GM06990 (cell line): ENCODE data around the gene ADAMTS9.

Source experiments
- DNase-seq: peaks from one replicate; pipeline ENCODE4 v3.0.0-alpha.2; 2011; ENCODE audit not compliant: insufficient read length; ENCODE audit errors: extremely low read depth
- H3K27me3 ChIP-seq: replicated peaks from 2 replicates; pipeline ENCODE4 v1.6.0; 2011; ENCODE audit warnings: low read length; ENCODE audit not compliant: control insufficient read depth, insufficient read depth
- H3K36me3 ChIP-seq: 2 replicates; pipeline ENCODE4 v1.5.1; 2011; ENCODE audit warnings: low read length; ENCODE audit not compliant: control insufficient read depth, insufficient read depth
- H3K4me3 ChIP-seq: replicated peaks from 2 replicates; pipeline ENCODE4 v1.5.1; 2011; ENCODE audit warnings: low read depth, mild to moderate bottlenecking, control low read depth, low read length
- TF ChIP-seq, protein P1 (sequence below): IDR thresholded peaks from 2 replicates; pipeline ENCODE4 v1.5.1; 2011; ENCODE audit warnings: low read length, control low read depth, mild to moderate bottlenecking, inconsistent platforms; ENCODE audit not compliant: insufficient read depth, poor library complexity, severe bottlenecking

Gene ADAMTS9

DNA sequence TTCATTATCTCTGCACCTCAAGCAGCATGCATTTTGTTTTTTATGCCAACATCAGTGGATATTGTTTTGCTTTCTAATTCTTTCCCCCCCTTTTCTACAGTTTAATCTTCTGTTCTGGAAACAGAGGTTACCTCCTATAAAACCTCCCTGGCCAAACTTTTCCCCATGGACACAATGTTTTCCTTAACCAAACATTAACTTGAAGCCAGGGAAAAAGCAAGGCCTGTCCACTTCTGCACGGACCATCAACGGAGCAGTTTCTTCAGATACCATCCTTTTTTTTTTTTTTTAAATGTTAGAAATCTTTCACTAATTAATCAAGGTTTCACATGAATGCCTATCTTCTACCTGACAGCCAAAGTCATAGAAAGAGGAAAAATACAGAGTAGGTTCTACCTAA is 127.0 kb downstream of the ADAMTS9 start:
- TF ChIP-seq, protein P1, sequence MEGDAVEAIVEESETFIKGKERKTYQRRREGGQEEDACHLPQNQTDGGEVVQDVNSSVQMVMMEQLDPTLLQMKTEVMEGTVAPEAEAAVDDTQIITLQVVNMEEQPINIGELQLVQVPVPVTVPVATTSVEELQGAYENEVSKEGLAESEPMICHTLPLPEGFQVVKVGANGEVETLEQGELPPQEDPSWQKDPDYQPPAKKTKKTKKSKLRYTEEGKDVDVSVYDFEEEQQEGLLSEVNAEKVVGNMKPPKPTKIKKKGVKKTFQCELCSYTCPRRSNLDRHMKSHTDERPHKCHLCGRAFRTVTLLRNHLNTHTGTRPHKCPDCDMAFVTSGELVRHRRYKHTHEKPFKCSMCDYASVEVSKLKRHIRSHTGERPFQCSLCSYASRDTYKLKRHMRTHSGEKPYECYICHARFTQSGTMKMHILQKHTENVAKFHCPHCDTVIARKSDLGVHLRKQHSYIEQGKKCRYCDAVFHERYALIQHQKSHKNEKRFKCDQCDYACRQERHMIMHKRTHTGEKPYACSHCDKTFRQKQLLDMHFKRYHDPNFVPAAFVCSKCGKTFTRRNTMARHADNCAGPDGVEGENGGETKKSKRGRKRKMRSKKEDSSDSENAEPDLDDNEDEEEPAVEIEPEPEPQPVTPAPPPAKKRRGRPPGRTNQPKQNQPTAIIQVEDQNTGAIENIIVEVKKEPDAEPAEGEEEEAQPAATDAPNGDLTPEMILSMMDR: no peak
- no peak for DNase-seq
- H3K27me3 ChIP-seq: no peaks in the 10 kb centered on the region
- no peak overlapping the region for H3K4me3 ChIP-seq
- no peaks in the 10 kb centered on the region for H3K36me3 ChIP-seq

- DNase-seq: no peak
- H3K27me3 ChIP-seq: no peaks in the 10 kb centered on the region
- TF ChIP-seq, protein P1: no peak
- H3K4me3 ChIP-seq: no peak overlapping the region
- no peaks in the 10 kb centered on the region for H3K36me3 ChIP-seq
Observed at GRCh38 chr3:64559588-64559987, 128.2 kb downstream of the ADAMTS9 start.

DNA sequence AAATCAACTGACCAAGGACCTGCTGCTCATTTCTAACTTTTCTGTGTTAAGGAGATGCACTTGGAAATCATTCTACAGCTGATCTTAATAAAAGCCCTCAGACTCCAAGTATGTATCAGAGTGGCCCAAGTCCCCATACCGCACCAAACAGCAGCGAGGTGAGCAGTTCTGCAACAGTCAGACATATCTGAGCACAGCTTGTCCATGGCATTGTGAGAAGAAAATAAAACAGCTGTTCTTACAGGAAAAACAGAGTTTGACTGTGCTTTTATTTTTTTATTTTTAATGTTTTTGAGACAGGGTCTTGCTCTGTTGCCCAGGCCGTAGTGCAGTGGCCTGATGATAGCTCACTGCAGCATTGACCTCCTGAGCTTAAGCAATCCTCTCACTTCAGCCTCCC is 131.8 kb downstream of the ADAMTS9 start:
- Histone ChIP-seq H3K4me3 (no peak overlapping the region), H3K27me3 (no peaks in the 10 kb centered on the region), H3K36me3 (no peaks in the 10 kb centered on the region)
- DNase-seq: no peak
- TF ChIP-seq, protein P1: no peak

DNA sequence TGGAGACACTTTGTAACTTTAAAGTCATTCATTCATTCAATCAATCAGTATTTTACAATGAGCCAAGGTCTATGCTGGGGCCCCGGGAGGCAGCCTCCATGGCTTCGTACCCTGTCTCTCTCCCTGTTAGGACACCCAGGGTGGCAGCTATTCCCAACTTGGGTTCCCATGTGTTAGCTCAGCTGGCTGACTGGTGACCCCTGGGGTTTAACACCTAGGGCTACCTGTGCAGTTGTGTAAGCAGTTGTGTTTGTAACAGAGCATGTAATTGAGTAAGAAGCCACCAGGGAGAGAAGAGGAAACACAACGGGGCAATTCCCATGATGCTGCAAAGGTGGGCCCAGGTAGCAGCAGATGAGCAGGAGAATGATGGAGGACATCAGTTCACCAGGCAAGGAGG is 132.4 kb downstream of the ADAMTS9 start:
- Histone ChIP-seq H3K27me3 (no peaks in the 10 kb centered on the region), H3K36me3 (no peaks in the 10 kb centered on the region), H3K4me3 (no peak overlapping the region)
- no peak for DNase-seq
- TF ChIP-seq, protein P1: no peak

DNA sequence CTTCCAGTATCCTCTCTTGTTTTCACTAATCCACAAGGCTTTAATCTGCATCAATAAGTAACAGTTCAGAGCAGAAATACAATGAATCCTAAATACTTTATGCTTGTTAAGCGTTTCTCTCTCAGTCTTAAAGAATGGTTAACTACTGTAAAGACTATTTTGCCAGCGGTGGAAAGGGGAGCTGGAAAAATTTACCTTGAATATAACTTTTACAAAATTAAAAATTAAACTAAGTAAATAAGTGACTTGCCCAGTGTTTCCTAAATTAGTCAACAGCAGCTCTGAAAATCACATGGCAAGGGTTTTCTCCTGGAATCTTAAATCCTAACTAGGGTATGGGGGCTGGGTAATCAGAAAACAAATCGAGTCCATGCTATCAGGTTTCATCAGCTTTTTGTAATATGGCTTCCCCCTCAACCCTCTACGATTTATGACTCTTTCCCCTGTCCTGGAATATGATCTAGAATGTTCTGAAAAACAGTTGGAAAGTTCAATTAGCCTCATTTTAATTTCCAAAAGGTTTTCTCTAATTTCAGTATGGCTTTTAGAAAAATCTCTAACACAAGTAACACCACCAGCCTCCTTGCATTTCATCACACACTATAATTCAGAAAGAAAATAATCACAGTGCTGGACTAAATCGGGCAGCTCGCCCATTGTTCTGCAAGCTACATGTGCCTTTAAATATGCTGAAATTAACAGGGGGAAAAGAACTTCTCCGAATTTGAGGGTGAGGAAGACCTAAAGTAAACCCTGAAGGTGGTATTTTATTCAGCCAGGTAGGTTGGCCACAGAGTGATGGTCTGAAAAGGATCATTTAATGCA is 133.5 kb downstream of the ADAMTS9 start:
- DNase-seq: no peak
- Histone ChIP-seq H3K4me3 (no peak overlapping the region), H3K36me3 (no peaks in the 10 kb centered on the region), H3K27me3 (no peaks in the 10 kb centered on the region)
- TF ChIP-seq, protein P1: no peak

DNA sequence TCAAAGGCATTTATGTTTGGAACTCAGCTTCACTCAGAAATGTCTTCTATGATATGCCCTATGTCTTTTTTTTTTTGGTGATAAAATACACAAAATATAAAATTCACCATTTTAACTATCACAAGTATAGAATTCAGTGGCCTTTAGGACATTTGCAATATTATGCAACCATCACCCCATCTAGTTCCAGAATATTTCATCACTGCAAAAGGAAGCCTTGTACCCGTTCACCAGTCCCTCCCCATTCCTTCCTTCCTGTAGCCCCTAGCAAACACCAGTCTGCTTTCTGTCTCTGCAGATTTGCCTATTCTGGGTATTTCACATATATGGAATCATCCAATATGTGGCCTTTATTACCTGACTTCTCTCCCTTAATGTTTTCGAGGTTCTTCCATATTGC is 134.8 kb downstream of the ADAMTS9 start:
- no peaks in the 10 kb centered on the region for H3K27me3 ChIP-seq
- TF ChIP-seq, protein P1: no peak
- no peaks in the 10 kb centered on the region for H3K36me3 ChIP-seq
- no peak for DNase-seq
- H3K4me3 ChIP-seq: no peak overlapping the region
